IMR-90 (cell line): ENCODE results near the gene GRIN2A. TPM values are rescaled to one million over a fixed set of nuclear protein-coding genes. Genes with fewer than 3 reads are reported as not detected.

Source experiments
- ATAC-seq: fragments of 200-7000 bp; cut with Tn5 transposase; 2 replicates; pipeline ENCODE4 v1.9.1; 2020; ENCODE audit warnings: low read depth, mild to moderate bottlenecking, moderate library complexity
- BruUV-seq: library from RNA; stranded (reverse); fragments of 400-500 nt; replicated peaks from 2 replicates; lab custom pipeline; 2021; lab: Mats Ljungman, UMichigan
- CTCF ChIA-PET: fragments of 300-600 bp; formaldehyde crosslinking; extraction: SDS; loops from one replicate; lab custom pipeline; 2021; ENCODE audit warnings: antibody characterized with exemption; lab: Yijun Ruan, JAX
- POLR2A ChIA-PET: fragments of 300-600 bp; sonication (Branson Sonifier 250); formaldehyde crosslinking; loops from one replicate; lab custom pipeline; 2022; ENCODE audit warnings: antibody characterized with exemption; ENCODE audit not compliant: unreplicated experiment; lab: Charles Lee
- DNase-seq: peaks from one replicate; pipeline ENCODE4 v3.0.0; 2013
- H2AFZ ChIP-seq: replicated peaks from 2 replicates; pipeline ENCODE3; 2013; ENCODE audit warnings: low read length, mild to moderate bottlenecking; ENCODE audit not compliant: poor library complexity
- H2AK5ac ChIP-seq: 2 replicates; pipeline ENCODE4 v1.6.1; 2013; ENCODE audit warnings: low read depth, low read length, inconsistent platforms
- H2AK9ac ChIP-seq: replicated peaks from 2 replicates; pipeline ENCODE3; 2013; ENCODE audit warnings: mild to moderate bottlenecking, low read depth, low read length, moderate library complexity; ENCODE audit not compliant: poor library complexity
- H2BK120ac ChIP-seq: 2 replicates; pipeline ENCODE4 v1.6.1; 2013; ENCODE audit warnings: low read depth, low read length, inconsistent platforms
- H2BK15ac ChIP-seq: 3 replicates; pipeline ENCODE4 v1.6.1; 2013; ENCODE audit warnings: low read depth, low read length, inconsistent platforms
- H2BK20ac ChIP-seq: 2 replicates; pipeline ENCODE4 v1.6.1; 2013; ENCODE audit warnings: low read depth, mild to moderate bottlenecking, inconsistent platforms, low read length, moderate library complexity
- H2BK5ac ChIP-seq: 2 replicates; pipeline ENCODE4 v1.6.1; 2013; ENCODE audit warnings: mild to moderate bottlenecking, low read depth, low read length, inconsistent platforms; ENCODE audit not compliant: poor library complexity, severe bottlenecking
- H3K14ac ChIP-seq: replicated peaks from 2 replicates; pipeline ENCODE4 v1.6.1; 2013; ENCODE audit warnings: low read depth, low read length, inconsistent platforms
- H3K18ac ChIP-seq: 2 replicates; pipeline ENCODE4 v1.6.1; 2013; ENCODE audit warnings: low read depth, low read length, control low read depth
- H3K23ac ChIP-seq: 2 replicates; pipeline ENCODE4 v1.6.1; 2013; ENCODE audit warnings: low read depth, low read length, inconsistent platforms
- H3K27ac ChIP-seq: 2 replicates; pipeline ENCODE4 v1.5.1; 2013; ENCODE audit warnings: mild to moderate bottlenecking, control low read depth, low read length; ENCODE audit not compliant: insufficient read depth
- H3K27me3 ChIP-seq: 2 replicates; pipeline ENCODE4 v1.6.1; 2013; ENCODE audit warnings: low read length; ENCODE audit not compliant: control insufficient read depth, insufficient read depth
- H3K36me3 ChIP-seq: 2 replicates; pipeline ENCODE4 v1.6.1; 2013; ENCODE audit warnings: low read length, mixed read lengths; ENCODE audit not compliant: control insufficient read depth, insufficient read depth
- H3K4ac ChIP-seq: 2 replicates; pipeline ENCODE4 v1.6.1; 2013; ENCODE audit warnings: low read depth, low read length, inconsistent platforms
- H3K4me1 ChIP-seq: 2 replicates; pipeline ENCODE4 v1.6.1; 2013; ENCODE audit warnings: low read length, mixed read lengths; ENCODE audit not compliant: control insufficient read depth, insufficient read depth
- H3K4me2 ChIP-seq: 2 replicates; pipeline ENCODE4 v1.6.1; 2013; ENCODE audit warnings: low read depth, mild to moderate bottlenecking, control low read depth, low read length, moderate library complexity
- H3K4me3 ChIP-seq: 2 replicates; pipeline ENCODE4 v1.5.1; 2013; ENCODE audit warnings: low read depth, mild to moderate bottlenecking, control low read depth, low read length, moderate library complexity; ENCODE audit not compliant: insufficient read depth
- H3K56ac ChIP-seq: 2 replicates; pipeline ENCODE4 v1.6.1; 2013; ENCODE audit warnings: low read length, inconsistent platforms; ENCODE audit not compliant: insufficient read depth; ENCODE audit errors: extremely low read depth
- H3K79me1 ChIP-seq, 2 experiments: 2 replicates each; pipeline ENCODE4 v1.6.1; 2013; ENCODE audit warnings: low read length in 2 of 2, inconsistent platforms in 1 of 2, low read depth in 1 of 2
- H3K9ac ChIP-seq: 2 replicates; pipeline ENCODE4 v1.6.1; 2013; ENCODE audit warnings: low read depth, low read length, control low read depth
- H3K9me1 ChIP-seq: 2 replicates; pipeline ENCODE4 v1.6.1; 2013; ENCODE audit warnings: low read length, inconsistent platforms; ENCODE audit not compliant: insufficient read depth
- H3K9me3 ChIP-seq: 2 replicates; pipeline ENCODE4 v1.6.1; 2013; ENCODE audit warnings: low read length; ENCODE audit not compliant: control insufficient read depth, insufficient read depth
- H4K20me1 ChIP-seq: 2 replicates; pipeline ENCODE4 v1.6.1; 2013; ENCODE audit warnings: low read length, inconsistent platforms; ENCODE audit not compliant: insufficient read depth
- H4K5ac ChIP-seq: 2 replicates; pipeline ENCODE4 v1.6.1; 2013; ENCODE audit warnings: mild to moderate bottlenecking, low read depth, low read length, control low read depth
- H4K8ac ChIP-seq, 2 experiments: 2 replicates each; pipeline ENCODE4 v1.6.1; 2013; ENCODE audit warnings: low read depth in 2 of 2, low read length in 2 of 2, control low read depth in 1 of 2, inconsistent platforms in 1 of 2
- H4K91ac ChIP-seq: 2 replicates; pipeline ENCODE4 v1.6.1; 2013; ENCODE audit warnings: low read depth, low read length, inconsistent platforms; ENCODE audit not compliant: insufficient read depth
- BHLHE40 ChIP-seq: fragments of 150-350 bp; IDR thresholded peaks from 2 replicates; pipeline ENCODE4 v1.6.1; 2016; ENCODE audit warnings: mild to moderate bottlenecking, low read depth, low read length
- CEBPB ChIP-seq: IDR thresholded peaks from 2 replicates; pipeline ENCODE4 v1.6.1; 2012; ENCODE audit warnings: low read depth, low read length, improper control_type of control experiment
- CTCF ChIP-seq: conservative IDR thresholded peaks from 2 replicates; pipeline ENCODE4 v1.5.1; 2012; ENCODE audit warnings: mild to moderate bottlenecking, low read depth, low read length, improper control_type of control experiment
- ELK1 ChIP-seq: fragments of 150-350 bp; IDR thresholded peaks from 2 replicates; pipeline ENCODE4 v1.6.1; 2016; ENCODE audit warnings: low read depth, mild to moderate bottlenecking, low read length, moderate library complexity, borderline replicate concordance
- FOS ChIP-seq: fragments of 150-350 bp; IDR thresholded peaks from 2 replicates; pipeline ENCODE4 v1.6.1; 2016; ENCODE audit warnings: low read depth, low read length
- MAZ ChIP-seq: IDR thresholded peaks from 2 replicates; pipeline ENCODE4 v1.6.1; 2012; ENCODE audit warnings: low read depth, mild to moderate bottlenecking, low read length, improper control_type of control experiment, moderate library complexity, borderline replicate concordance
- MXI1 ChIP-seq: IDR thresholded peaks from 2 replicates; pipeline ENCODE4 v1.6.1; 2012; ENCODE audit warnings: low read depth, mild to moderate bottlenecking, low read length, moderate library complexity, borderline replicate concordance
- NFE2L2 ChIP-seq: fragments of 150-350 bp; IDR thresholded peaks from 2 replicates; pipeline ENCODE4 v1.6.1; 2016; ENCODE audit warnings: low read depth, mild to moderate bottlenecking, low read length
- POLR2A ChIP-seq: IDR thresholded peaks from 2 replicates; pipeline ENCODE4 v1.6.1; 2012; ENCODE audit warnings: mild to moderate bottlenecking, low read depth, low read length
- RCOR1 ChIP-seq: IDR thresholded peaks from 2 replicates; pipeline ENCODE4 v1.6.1; 2012; ENCODE audit warnings: mild to moderate bottlenecking, low read length, improper control_type of control experiment; ENCODE audit not compliant: insufficient replicate concordance
- RFX5 ChIP-seq: IDR thresholded peaks from 2 replicates; pipeline ENCODE4 v1.8.0; 2012; ENCODE audit warnings: low read depth, mild to moderate bottlenecking, low read length, moderate library complexity
- SMC3 ChIP-seq: fragments of 150-350 bp; IDR thresholded peaks from 2 replicates; pipeline ENCODE4 v1.6.1; 2016; ENCODE audit warnings: low read depth, mild to moderate bottlenecking, antibody characterized with exemption, low read length, moderate library complexity
- USF2 ChIP-seq: fragments of 150-350 bp; IDR thresholded peaks from 2 replicates; pipeline ENCODE4 v1.6.1; 2017; ENCODE audit warnings: mild to moderate bottlenecking, antibody characterized with exemption, low read length, low read depth
- WGBS, 2 experiments: methylation state at CpG; one replicate each; pipeline versions ENCODE4 v1.1.5 to v1.1.7; 2013; ENCODE audit warnings: missing lambda C conversion rate in 2 of 2; ENCODE audit not compliant: insufficient read length in 1 of 2; ENCODE audit errors: extremely low coverage in 2 of 2; 5-methylcytosine and 5-hydroxymethylcytosine counted together
- dilution Hi-C: fragments of 300-500 bp; cut with HindIII; formaldehyde crosslinking; loops from one replicate; pipeline ENCODE4 v1.14.3; 2018; ENCODE audit warnings: low sequenced_read_pairs; ENCODE audit not compliant: unreplicated experiment
- in situ Hi-C: fragments of 300-500 bp; cut with MboI; formaldehyde crosslinking; loops from 3 replicates; pipeline ENCODE4 v1.14.3; 2019; ENCODE audit warnings: low sequenced_read_pairs, inconsistent platforms, mixed read lengths
- intact Hi-C: fragments of 100-400 bp; cut with micrococcal nuclease; formaldehyde crosslinking; loops from 2 replicates; pipeline ENCODE4 v1.10.0; 2022
- polyA plus RNA-seq, 3 experiments: library from polyadenylated mRNA; depleted of rRNA; stranded (reverse); fragments of >200 nt; gene quantifications; 2 replicates each; pipeline ENCODE4 v1.2.3, GENCODE V29; 2012; ENCODE audit warnings: low replicate concordance in 1 of 3
- total RNA-seq: library from RNA; depleted of rRNA; stranded (reverse); fragments of >200 nt; gene quantifications from 2 replicates; pipeline ENCODE4 v1.2.3, GENCODE V29; 2012

The GRIN2A gene
- total and polyA plus RNA-seq, 2 of the 4 experiments (the other 2 are of a cell fraction): under 0.01 TPM; not detected in 1

- in situ Hi-C loops: no loop called here
- H3K9me3 ChIP-seq: peaks cover 3% of the 10 kb centered on the region; the same call in 1 of the 2 replicates
These were observed 9.2 kb downstream of the GRIN2A start for GRCh38 chr16:10172848-10173655.

More at GRCh38 chr16:10172848-10173655, 9.2 kb downstream of the GRIN2A start:
- H4K91ac ChIP-seq: no peak overlapping the region
- H3K79me1 ChIP-seq: no peaks in the 10 kb centered on the region
- no peaks in the 10 kb centered on the region for H3K27me3 ChIP-seq
- H3K9me1 ChIP-seq: no peaks in the 10 kb centered on the region
- ChIA-PET POLR2A (no interaction called here), CTCF (no interaction called here)
- ATAC-seq (no peak), DNase-seq (no peak)
- no peak overlapping the region for H3K4ac ChIP-seq
- H3K4me2 ChIP-seq: no peak overlapping the region
- no peak overlapping the region for H2BK5ac ChIP-seq
- no peak overlapping the region for H2BK120ac ChIP-seq
- dilution Hi-C loops (no loop called here), intact Hi-C loops (no loop called here)
- H2AK5ac ChIP-seq: no peak overlapping the region
- no peak overlapping the region for H4K8ac ChIP-seq
- no peak overlapping the region for H2AK9ac ChIP-seq
- H3K56ac ChIP-seq: no peak overlapping the region
- no peaks in the 10 kb centered on the region for H3K4me1 ChIP-seq
- H2AFZ ChIP-seq: no peak overlapping the region
- no peak overlapping the region for H3K14ac ChIP-seq
- no peak overlapping the region for H3K27ac ChIP-seq
- H3K9ac ChIP-seq: no peak overlapping the region
- H3K18ac ChIP-seq: no peak overlapping the region
- H3K4me3 ChIP-seq: no peak overlapping the region
- 82% methylated on average over 2 of the region's 16 CpGs; no CpG with 5 or more reads in 1 of the 2 experiments for WGBS, 2 experiments
- TF ChIP-seq RCOR1: no peak
- no peak for TF ChIP-seq POLR2A
- TF ChIP-seq CEBPB: no peak
- TF ChIP-seq USF2: no peak
- no peak for TF ChIP-seq BHLHE40
- TF ChIP-seq NFE2L2: no peak
- no peak for TF ChIP-seq FOS
- TF ChIP-seq SMC3: no peak
- no peak for TF ChIP-seq RFX5
- no peak for TF ChIP-seq ELK1
- no peak for TF ChIP-seq MAZ
- no peak for TF ChIP-seq CTCF
- TF ChIP-seq MXI1: no peak
- no peak overlapping the region for H2BK20ac ChIP-seq
- no peaks in the 10 kb centered on the region for H3K36me3 ChIP-seq
- BruUV-seq: no TSS peak
- no peak overlapping the region for H2BK15ac ChIP-seq
- no peak overlapping the region for H3K23ac ChIP-seq
- no peak overlapping the region for H4K5ac ChIP-seq
- H4K20me1 ChIP-seq: no peaks in the 10 kb centered on the region
